A549 (cell line): ENCODE measurements around the gene PTPRG. TPM values are rescaled to one million over a fixed set of nuclear protein-coding genes. Genes with fewer than 3 reads are reported as not detected.
"Not testable (repeated sequence)": the region's sequence is repeated elsewhere in the genome, so short reads cannot be mapped to it uniquely, and the experiment has no call there.

Experiments
- ATAC-seq, 2 experiments: fragments of 200-7000 bp in 1 of 2; fragments of >200 bp in 1 of 2; cut with Nextera tagmentation in 1 of 2; cut with Tn5 transposase in 1 of 2; 3 replicates each; pipeline versions ENCODE4 v1.8.0 to v1.9.1; 2018 to 2020; ENCODE audit warnings: mild to moderate bottlenecking in 1 of 2, moderate library complexity in 1 of 2
- CTCF ChIA-PET: fragments of 300-600 bp; sonication (Branson Sonifier 250); formaldehyde crosslinking; extraction: SDS; loops from one replicate; lab custom pipeline; 2021; ENCODE audit warnings: antibody characterized with exemption, inconsistent platforms; lab: Yijun Ruan, JAX
- POLR2A ChIA-PET: fragments of 350-600 bp; formaldehyde crosslinking; extraction: SDS; loops from one replicate; lab custom pipeline; 2021; ENCODE audit warnings: antibody characterized with exemption, inconsistent platforms; lab: Yijun Ruan, JAX
- DNase-seq, 2 experiments: peaks; one replicate each; pipeline versions ENCODE4 v3.0.0 to v3.0.0-alpha.2; 2011 to 2016; ENCODE audit warnings: low read depth in 1 of 2, low spot score in 1 of 2
- FAIRE-seq: peaks from 2 replicates; lab custom pipeline; 2011; peaks lifted over from hg19 to GRCh38; lab: Jason Lieb, UNC
- H3K27ac ChIP-seq, 2 experiments: fragments of >200 bp; sonication (Bioruptor Twin); formaldehyde crosslinking; 3 replicates each; pipeline ENCODE4 v1.5.1; 2016 to 2017
- H3K4me1 ChIP-seq: fragments of >200 bp; sonication (Bioruptor Twin); formaldehyde crosslinking; 3 replicates; pipeline ENCODE4 v1.6.1; 2016
- H3K4me2 ChIP-seq: fragments of >200 bp; sonication (Bioruptor Twin); formaldehyde crosslinking; 3 replicates; pipeline ENCODE4 v1.6.1; 2016
- H3K4me3 ChIP-seq: fragments of >200 bp; sonication (Bioruptor Twin); formaldehyde crosslinking; 3 replicates; pipeline ENCODE4 v1.5.1; 2016
- H3K9me3 ChIP-seq: fragments of >200 bp; sonication (Bioruptor Twin); formaldehyde crosslinking; 3 replicates; pipeline ENCODE4 v1.6.1; 2016
- CEBPB ChIP-seq, 2 experiments: fragments of >200 bp in 1 of 2; sonication (Bioruptor Twin) in 1 of 2; formaldehyde crosslinking in 1 of 2; IDR thresholded peaks; 2 replicates each; pipeline ENCODE4 v1.6.1; 2012 to 2016
- CHD2 ChIP-seq: fragments of 150-350 bp; IDR thresholded peaks from 2 replicates; pipeline ENCODE4 v1.6.1; 2014; ENCODE audit warnings: low read length; ENCODE audit not compliant: partially characterized antibody
- EHF ChIP-seq: fragments of 250-450 bp; sonication (Bioruptor Pico); IDR thresholded peaks from 2 replicates; pipeline ENCODE4 v1.5.0; 2020; ENCODE audit warnings: mild to moderate bottlenecking
- ESRRA ChIP-seq: fragments of 150-350 bp; IDR thresholded peaks from 2 replicates; pipeline ENCODE4 v1.6.1; 2014; ENCODE audit warnings: mild to moderate bottlenecking, low read length, borderline replicate concordance
- FOXS1 ChIP-seq: fragments of 250-450 bp; sonication (Bioruptor Pico); IDR thresholded peaks from 2 replicates; pipeline ENCODE4 v1.5.0; 2020; ENCODE audit warnings: mild to moderate bottlenecking, moderate library complexity
- HEYL ChIP-seq: fragments of 250-450 bp; sonication (Bioruptor Pico); IDR thresholded peaks from 2 replicates; pipeline ENCODE4 v1.8.0; 2021; ENCODE audit warnings: mild to moderate bottlenecking, moderate library complexity
- KDM1A ChIP-seq: fragments of 200-600 bp; sonication (generic); IDR thresholded peaks from 2 replicates; pipeline ENCODE4 v1.6.1; 2016; ENCODE audit warnings: low read depth, mild to moderate bottlenecking
- KDM5A ChIP-seq: fragments of 200-600 bp; sonication (generic); IDR thresholded peaks from 2 replicates; pipeline ENCODE4 v1.6.1; 2016; ENCODE audit warnings: antibody characterized with exemption, mild to moderate bottlenecking
- MAFK ChIP-seq: fragments of 450-650 bp; IDR thresholded peaks from 2 replicates; pipeline ENCODE4 v1.6.1; 2014; ENCODE audit not compliant: partially characterized antibody
- MAZ ChIP-seq: fragments of 150-350 bp; IDR thresholded peaks from 2 replicates; pipeline ENCODE4 v1.6.1; 2014; ENCODE audit warnings: antibody characterized with exemption, low read depth, low read length, borderline replicate concordance
- NPAS2 ChIP-seq: fragments of 250-450 bp; sonication (Bioruptor Pico); IDR thresholded peaks from 2 replicates; pipeline ENCODE4 v1.8.0; 2022; ENCODE audit warnings: mild to moderate bottlenecking, moderate library complexity, borderline replicate concordance
- PHF8 ChIP-seq: fragments of 200-600 bp; sonication (generic); IDR thresholded peaks from 2 replicates; pipeline ENCODE4 v1.6.1; 2016; ENCODE audit warnings: low read depth, mild to moderate bottlenecking, antibody characterized with exemption, moderate library complexity, borderline replicate concordance
- POLR2AphosphoS2 ChIP-seq: conservative IDR thresholded peaks from 2 replicates; pipeline ENCODE4 v1.6.1; 2012; ENCODE audit warnings: low read length, improper control_type of control experiment, inconsistent platforms
- RAD21 ChIP-seq, 2 experiments: fragments of >200 bp in 1 of 2; sonication (Bioruptor Twin) in 1 of 2; formaldehyde crosslinking in 1 of 2; IDR thresholded peaks in 1 of 2; conservative IDR thresholded peaks in 1 of 2; 2 replicates in 1 of 2; 3 replicates in 1 of 2; pipeline ENCODE4 v1.6.1; 2012 to 2018; ENCODE audit warnings: inconsistent platforms in 1 of 2
- RARB ChIP-seq: fragments of 250-450 bp; sonication (Bioruptor Pico); IDR thresholded peaks from 2 replicates; pipeline ENCODE4 v1.8.0; 2021; ENCODE audit warnings: mild to moderate bottlenecking, moderate library complexity
- SMC3 ChIP-seq: fragments of >200 bp; sonication (Bioruptor Twin); formaldehyde crosslinking; IDR thresholded peaks from 3 replicates; pipeline ENCODE4 v1.6.1; 2018; ENCODE audit warnings: inconsistent platforms
- ZC3H11A ChIP-seq: fragments of 450-650 bp; IDR thresholded peaks from 2 replicates; pipeline ENCODE4 v1.6.1; 2014; ENCODE audit warnings: antibody characterized with exemption, mild to moderate bottlenecking
- ZFP36 ChIP-seq: fragments of 450-650 bp; IDR thresholded peaks from 2 replicates; pipeline ENCODE4 v1.6.1; 2014; ENCODE audit warnings: borderline replicate concordance; ENCODE audit not compliant: partially characterized antibody
- ZSCAN20 ChIP-seq: fragments of 250-450 bp; sonication (Bioruptor Pico); IDR thresholded peaks from 2 replicates; pipeline ENCODE4 v1.8.0; 2022; ENCODE audit warnings: mild to moderate bottlenecking, moderate library complexity
- WGBS: methylation state at CpG from one replicate; pipeline ENCODE4 v1.1.6; 2017; ENCODE audit errors: missing lambda C conversion rate; 5-methylcytosine and 5-hydroxymethylcytosine counted together
- polyA plus RNA-seq, 4 experiments: library from polyadenylated mRNA; depleted of rRNA in 3 of 4; stranded (reverse); fragments of >200 nt; fragmentation: RNase III in 1 of 4; extraction: RNeasy Plus Mini Kit Qiagen cat#74134 plus additional on column Dnase treatment in 1 of 4; gene quantifications; 2 replicates in 3 of 4; 3 replicates in 1 of 4; pipeline ENCODE4 v1.2.3, GENCODE V29; 2011 to 2017
- TF ChIP-seq, protein P1 (sequence below): fragments of >200 bp; sonication (Bioruptor Twin); formaldehyde crosslinking; IDR thresholded peaks from 2 replicates; pipeline ENCODE4 v1.6.1; 2016
- TF ChIP-seq, protein P2 (sequence below): IDR thresholded peaks from 2 replicates; pipeline ENCODE4 v1.6.1; 2012
- TF ChIP-seq, protein P3 (sequence below): fragments of >200 bp; sonication (Bioruptor Twin); formaldehyde crosslinking; IDR thresholded peaks from 3 replicates; pipeline ENCODE4 v1.5.1; 2016

The PTPRG gene
- polyA plus RNA-seq, 2 of the 4 experiments (the other 2 are of a cell fraction), result 4.5 to 4.8 TPM

DNA sequence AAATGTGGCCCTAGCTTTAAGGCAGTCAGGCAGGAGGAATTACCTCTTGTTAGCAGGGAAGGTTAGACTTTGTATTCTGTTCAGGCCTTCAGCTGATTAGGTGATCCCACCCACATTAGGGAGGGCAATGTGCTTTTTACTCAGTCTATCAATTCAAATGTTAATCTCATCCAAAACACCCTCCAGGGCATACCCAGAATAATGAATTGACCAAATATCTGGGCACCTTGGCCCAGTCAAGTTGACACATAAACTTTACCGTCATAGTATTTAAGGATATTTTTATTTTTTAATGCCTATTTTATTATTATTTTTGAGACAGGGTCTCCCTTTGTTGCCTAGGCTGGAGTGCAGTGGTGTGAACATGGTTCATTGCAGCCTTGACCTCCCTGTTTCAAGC lies 146.1 kb downstream of the PTPRG start:
- CTCF ChIA-PET, result no interaction called here
- POLR2A ChIA-PET, result no interaction called here

DNA sequence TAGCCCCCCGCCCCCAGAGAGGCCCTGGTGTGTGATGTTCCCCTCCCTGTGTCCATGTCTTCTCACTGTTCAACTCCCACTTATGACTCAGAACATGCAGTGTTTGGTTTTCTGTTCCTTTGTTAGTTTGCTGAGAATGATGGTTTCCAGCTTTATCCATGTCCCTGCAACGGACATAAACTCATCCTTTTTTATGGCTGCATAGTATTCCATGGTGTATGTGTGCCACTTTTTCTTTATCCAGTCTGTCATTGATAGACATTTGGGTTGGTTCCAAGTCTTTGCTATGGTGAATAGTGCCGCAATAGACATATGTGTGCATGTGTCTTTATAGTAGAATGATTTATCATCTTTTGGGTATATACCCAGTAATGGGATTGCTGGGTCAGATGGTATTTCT lies 149.5 kb downstream of the PTPRG start:
- ATAC-seq, POLR2A ChIA-PET, H3K4me1 ChIP-seq, H3K9me3 ChIP-seq, H3K27ac ChIP-seq, H3K4me3 ChIP-seq, CTCF ChIA-PET, H3K4me2 ChIP-seq, FAIRE-seq, DNase-seq: not testable (repeated sequence)
- 54% methylated on average over 2 of the region's 3 CpGs for WGBS

More for the DNA sequence above, 146.1 kb downstream of the PTPRG start:
- WGBS, result 72% methylated on average over 1 of the region's 1 CpG
- Histone ChIP-seq H3K4me3 (no peak overlapping the region), H3K4me2 (no peak overlapping the region), H3K9me3 (no peaks in the 10 kb centered on the region), H3K27ac (no peak overlapping the region), H3K4me1 (no peaks in the 10 kb centered on the region)
- ATAC-seq (no peak), FAIRE-seq (no peak), DNase-seq (no peak)
- TF ChIP-seq ZSCAN20 (CRISPR knock-in tag) (no peak), POLR2AphosphoS2 (no peak), CHD2 (no peak), RAD21 (conservative IDR thresholded peaks at IDR 0.05 in 1 of 2, IDR thresholded peaks at IDR 0.05 in 1 of 2) (no peak), CEBPB (IDR thresholded peaks at IDR 0.05) (no peak), MAFK (no peak), KDM1A (no peak), RARB (no peak), ESRRA (no peak), SMC3 (no peak), KDM5A (no peak), PHF8 (no peak), HEYL (CRISPR knock-in tag) (no peak), NPAS2 (CRISPR knock-in tag) (no peak), ZC3H11A (no peak), MAZ (no peak)
- TF ChIP-seq, protein P1, sequence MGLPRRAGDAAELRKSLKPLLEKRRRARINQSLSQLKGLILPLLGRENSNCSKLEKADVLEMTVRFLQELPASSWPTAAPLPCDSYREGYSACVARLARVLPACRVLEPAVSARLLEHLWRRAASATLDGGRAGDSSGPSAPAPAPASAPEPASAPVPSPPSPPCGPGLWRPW, result no peak
- TF ChIP-seq, protein P2, sequence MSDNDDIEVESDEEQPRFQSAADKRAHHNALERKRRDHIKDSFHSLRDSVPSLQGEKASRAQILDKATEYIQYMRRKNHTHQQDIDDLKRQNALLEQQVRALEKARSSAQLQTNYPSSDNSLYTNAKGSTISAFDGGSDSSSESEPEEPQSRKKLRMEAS, result no peak
- TF ChIP-seq, protein P3, sequence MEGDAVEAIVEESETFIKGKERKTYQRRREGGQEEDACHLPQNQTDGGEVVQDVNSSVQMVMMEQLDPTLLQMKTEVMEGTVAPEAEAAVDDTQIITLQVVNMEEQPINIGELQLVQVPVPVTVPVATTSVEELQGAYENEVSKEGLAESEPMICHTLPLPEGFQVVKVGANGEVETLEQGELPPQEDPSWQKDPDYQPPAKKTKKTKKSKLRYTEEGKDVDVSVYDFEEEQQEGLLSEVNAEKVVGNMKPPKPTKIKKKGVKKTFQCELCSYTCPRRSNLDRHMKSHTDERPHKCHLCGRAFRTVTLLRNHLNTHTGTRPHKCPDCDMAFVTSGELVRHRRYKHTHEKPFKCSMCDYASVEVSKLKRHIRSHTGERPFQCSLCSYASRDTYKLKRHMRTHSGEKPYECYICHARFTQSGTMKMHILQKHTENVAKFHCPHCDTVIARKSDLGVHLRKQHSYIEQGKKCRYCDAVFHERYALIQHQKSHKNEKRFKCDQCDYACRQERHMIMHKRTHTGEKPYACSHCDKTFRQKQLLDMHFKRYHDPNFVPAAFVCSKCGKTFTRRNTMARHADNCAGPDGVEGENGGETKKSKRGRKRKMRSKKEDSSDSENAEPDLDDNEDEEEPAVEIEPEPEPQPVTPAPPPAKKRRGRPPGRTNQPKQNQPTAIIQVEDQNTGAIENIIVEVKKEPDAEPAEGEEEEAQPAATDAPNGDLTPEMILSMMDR, result no peak

DNA sequence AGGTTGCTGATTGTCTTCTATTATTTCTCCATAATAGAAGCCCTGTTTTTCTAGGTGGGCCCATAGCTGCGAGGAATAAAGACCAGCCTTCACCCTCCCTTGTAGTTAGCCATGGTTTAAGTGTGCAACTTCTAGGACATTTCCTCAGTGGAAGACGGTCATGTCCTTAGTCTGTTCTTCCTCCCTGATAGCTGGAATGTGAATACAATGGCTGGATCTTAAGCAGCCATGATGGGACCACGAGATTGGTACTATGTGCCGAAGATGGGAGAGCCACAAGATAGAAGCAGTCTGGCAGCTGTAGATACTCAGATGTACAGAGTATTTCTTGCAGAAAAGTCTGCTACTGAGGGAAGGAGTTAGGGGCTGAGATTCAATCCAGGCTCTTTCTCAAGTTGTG lies 152.9 kb downstream of the PTPRG start:
- FAIRE-seq (no peak), DNase-seq (no peak), ATAC-seq (no peak)
- no peak overlapping the region for H3K27ac ChIP-seq
- H3K9me3 ChIP-seq, result no peaks in the 10 kb centered on the region
- TF ChIP-seq ZFP36 (no peak), EHF (CRISPR knock-in tag) (no peak), FOXS1 (CRISPR knock-in tag) (no peak)
- TF ChIP-seq, protein P3, result no peak
- H3K4me3 ChIP-seq, result no peak overlapping the region
- no peak overlapping the region for H3K4me2 ChIP-seq
- POLR2A ChIA-PET, result no interaction called here
- CTCF ChIA-PET, result no interaction called here
- H3K4me1 ChIP-seq, result no peaks in the 10 kb centered on the region
- 44% methylated on average over 4 of the region's 4 CpGs for WGBS
